Activated CD8-positive, alpha-beta memory T cell treated with anti-CD3 and anti-CD28 coated beads for 1 hour (primary cell): ENCODE data around the gene KCNMA1.

Source experiments
- DNase-seq, 2 donors: peaks; one replicate each; pipeline ENCODE4 v3.0.0-alpha.2; 2020; ENCODE audit warnings: low read depth in 1 of 2; ENCODE audit errors: extremely low read depth in 1 of 2

KCNMA1 gene

GRCh38 chr10:77261146-77261545 is 376.5 kb downstream of the KCNMA1 start:
- no peak for DNase-seq

GRCh38 chr10:77259171-77259874 is 378.3 kb downstream of the KCNMA1 start:
- DNase-seq: no peak

GRCh38 chr10:77256346-77256745 is 381.3 kb downstream of the KCNMA1 start:
- DNase-seq: no peak

- DNase-seq: no peak
Observed at GRCh38 chr10:77253556-77254064, 384.0 kb downstream of the KCNMA1 start.

GRCh38 chr10:77253147-77253545 is 384.5 kb downstream of the KCNMA1 start:
- no peak for DNase-seq

GRCh38 chr10:77252380-77253146 is 385.0 kb downstream of the KCNMA1 start:
- no peak for DNase-seq

GRCh38 chr10:77251297-77252013 is 386.2 kb downstream of the KCNMA1 start:
- no peak for DNase-seq

- DNase-seq: no peak
Observed at GRCh38 chr10:77249901-77250459, 387.6 kb downstream of the KCNMA1 start.

GRCh38 chr10:77248104-77248790 is 389.4 kb downstream of the KCNMA1 start:
- DNase-seq: no peak

GRCh38 chr10:77247031-77247990 is 390.3 kb downstream of the KCNMA1 start:
- DNase-seq: no peak

GRCh38 chr10:77245953-77246352 is 391.7 kb downstream of the KCNMA1 start:
- no peak for DNase-seq

- DNase-seq: no peak
Observed at GRCh38 chr10:77244746-77245145, 392.9 kb downstream of the KCNMA1 start.

GRCh38 chr10:77244286-77244685 is 393.3 kb downstream of the KCNMA1 start:
- no peak for DNase-seq

GRCh38 chr10:77241350-77241725 is 396.3 kb downstream of the KCNMA1 start:
- no peak for DNase-seq

GRCh38 chr10:77240706-77241349 is 396.8 kb downstream of the KCNMA1 start:
- DNase-seq: no peak

GRCh38 chr10:77240041-77240652 is 397.5 kb downstream of the KCNMA1 start:
- DNase-seq: no peak

GRCh38 chr10:77237120-77237519 is 400.5 kb downstream of the KCNMA1 start:
- DNase-seq: no peak

GRCh38 chr10:77236700-77237099 is 400.9 kb downstream of the KCNMA1 start:
- DNase-seq: no peak

GRCh38 chr10:77236029-77236428 is 401.6 kb downstream of the KCNMA1 start:
- no peak for DNase-seq
